Activated CD8-positive, alpha-beta memory T cell treated with anti-CD3 and anti-CD28 coated beads for 36 hours (primary cell): ENCODE results near the gene SLIT3. TPM values are rescaled to one million over a fixed set of nuclear protein-coding genes. Genes with fewer than 3 reads are reported as not detected.

Source experiments
- CTCF ChIA-PET: fragments of 350-600 bp; sonication (Branson Sonifier 250); formaldehyde crosslinking; loops from one replicate; lab custom pipeline; 2021; ENCODE audit warnings: antibody characterized with exemption; lab: Charles Lee
- POLR2A ChIA-PET: fragments of 350-600 bp; sonication (Branson Sonifier 250); formaldehyde crosslinking; loops from one replicate; lab custom pipeline; 2021; ENCODE audit warnings: antibody characterized with exemption; lab: Charles Lee
- total RNA-seq, 2 experiments: library from RNA; stranded (reverse); gene quantifications; one replicate each; pipeline ENCODE4 v1.2.3, GENCODE V29; 2021

Gene SLIT3
- total RNA-seq, 2 experiments from 2014 or later, result 0.50 to 0.76 TPM

DNA sequence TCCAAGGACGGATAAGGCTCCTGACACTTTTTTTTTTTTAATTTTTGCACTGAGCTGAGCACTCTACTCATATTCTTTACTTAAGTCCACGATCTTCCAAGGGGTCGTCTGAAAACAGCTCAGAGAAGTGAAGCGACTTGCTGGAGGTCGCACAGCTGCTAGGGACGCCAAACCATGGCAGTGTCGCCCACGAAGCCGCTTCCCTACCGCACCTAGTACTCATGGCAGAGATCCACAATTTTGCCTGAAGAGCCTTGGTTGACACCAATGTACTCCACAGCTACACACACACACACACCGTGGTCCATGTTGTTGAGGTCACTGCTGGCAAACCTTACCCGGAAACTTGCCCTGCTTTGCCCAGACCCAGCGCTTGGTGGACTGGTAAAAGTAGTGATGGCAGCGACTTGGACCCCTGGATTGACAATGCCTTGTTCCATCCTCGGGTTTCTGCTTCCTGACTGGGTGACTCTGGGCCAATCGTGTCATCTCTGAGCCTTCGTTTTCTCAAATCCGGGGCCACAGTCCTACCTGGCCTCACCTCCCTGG lies 521 bp upstream of the SLIT3 start:
- CTCF ChIA-PET, result interaction anchor here (0.6 kb wide), 1 partner anchor 1049 kb away, joined by 3 read pairs; no protein-coding TSS in a partner anchor
- POLR2A ChIA-PET, result no interaction called here

DNA sequence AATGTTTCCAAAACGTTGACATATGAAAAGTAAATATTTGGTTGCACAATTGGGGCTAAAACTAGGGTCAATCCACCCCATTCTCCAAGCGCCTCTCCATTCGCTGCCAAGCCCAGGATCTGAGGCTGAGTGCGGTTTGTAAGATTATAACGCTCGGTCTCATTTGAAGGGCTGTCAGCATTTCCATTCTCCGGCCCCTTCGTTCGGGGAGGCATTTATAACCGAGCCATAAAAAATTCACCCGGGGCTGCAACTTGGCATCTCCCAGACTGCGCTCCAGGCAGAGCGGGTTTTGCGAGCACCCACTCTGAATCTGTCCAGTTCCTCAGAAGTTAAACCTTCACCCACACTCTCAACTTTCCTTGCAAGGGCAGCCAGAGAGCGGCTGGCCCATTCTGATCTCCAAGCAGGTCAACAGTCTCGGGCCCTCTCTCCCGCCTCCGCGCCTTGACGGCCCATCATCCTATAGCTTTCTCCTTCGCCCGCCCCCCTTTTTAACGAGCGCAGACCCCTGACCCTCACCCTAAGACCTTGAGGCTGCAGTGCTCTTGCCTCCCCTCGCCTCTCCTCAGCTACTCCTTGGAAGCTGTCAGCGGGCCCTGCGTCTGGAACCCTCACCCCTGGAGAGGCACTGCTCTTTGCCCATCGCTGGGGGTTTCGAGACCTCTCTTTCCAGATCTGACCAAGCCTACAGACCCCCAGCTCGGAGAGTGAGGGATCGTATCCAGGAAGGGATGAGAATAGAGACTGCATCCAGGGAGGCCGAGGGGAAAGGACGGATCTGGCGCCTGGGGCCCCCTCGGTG lies 1.1 kb downstream of the SLIT3 start:
- ChIA-PET POLR2A (no interaction called here), CTCF (no interaction called here)

- ChIA-PET POLR2A (no interaction called here), CTCF (no interaction called here)
Measured at GRCh38 chr5:169299191-169299662, 1.7 kb downstream of the SLIT3 start.

DNA sequence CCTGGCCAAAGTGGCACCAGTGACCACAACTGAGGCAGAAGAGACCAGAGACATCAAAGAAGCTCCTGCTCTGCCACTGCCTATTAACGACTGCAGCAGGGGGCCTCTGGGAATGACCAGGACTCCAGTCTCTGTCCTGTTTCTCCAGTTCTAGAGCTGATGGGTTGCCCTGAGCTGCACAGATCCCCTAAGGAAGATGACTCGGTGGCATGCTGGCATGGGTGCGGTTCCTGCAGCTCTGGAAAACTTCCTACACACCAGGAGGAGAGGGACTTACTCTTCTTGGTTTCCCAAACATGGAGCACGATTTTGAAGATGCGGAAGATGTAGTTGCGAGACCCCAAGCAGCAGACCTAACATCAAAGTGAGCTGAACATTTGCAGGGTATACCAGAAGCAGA lies 2.7 kb downstream of the SLIT3 start:
- POLR2A ChIA-PET, result no interaction called here
- CTCF ChIA-PET, result no interaction called here

DNA sequence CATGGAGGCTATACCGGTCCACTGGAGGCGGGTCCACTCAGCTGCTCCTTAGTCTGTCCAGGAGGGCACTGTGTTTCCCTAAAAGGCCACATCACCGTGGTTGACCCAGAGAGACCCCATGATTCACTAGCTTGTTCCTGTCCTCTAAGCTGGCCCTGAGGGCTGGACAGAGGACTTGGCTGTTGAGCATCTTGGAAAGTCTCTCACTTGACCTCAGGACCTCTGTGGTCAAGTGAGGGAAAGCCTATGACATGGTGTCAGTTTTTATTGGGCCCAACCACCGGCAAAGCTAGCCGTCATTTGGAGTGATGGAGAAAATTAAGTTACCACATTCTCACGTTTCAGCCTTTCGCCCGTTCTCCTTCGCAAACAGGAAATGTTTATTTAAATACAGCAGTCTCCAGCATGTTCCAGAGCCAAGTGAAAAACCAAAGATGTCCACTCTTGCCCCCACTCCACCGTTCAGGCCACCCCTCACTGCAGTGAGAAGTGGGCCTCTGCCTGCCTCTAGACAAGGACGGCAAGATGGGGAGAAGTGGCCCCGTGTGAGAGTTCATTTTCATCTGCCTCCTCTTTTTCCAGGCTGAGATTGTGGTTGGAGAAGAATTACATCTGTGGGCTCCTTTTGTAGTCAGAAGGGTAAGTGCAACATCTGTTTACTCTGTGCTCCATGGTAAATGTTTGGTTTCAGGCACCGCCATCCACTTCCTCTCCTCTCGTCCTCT lies 4.4 kb downstream of the SLIT3 start:
- CTCF ChIA-PET, result no interaction called here

DNA sequence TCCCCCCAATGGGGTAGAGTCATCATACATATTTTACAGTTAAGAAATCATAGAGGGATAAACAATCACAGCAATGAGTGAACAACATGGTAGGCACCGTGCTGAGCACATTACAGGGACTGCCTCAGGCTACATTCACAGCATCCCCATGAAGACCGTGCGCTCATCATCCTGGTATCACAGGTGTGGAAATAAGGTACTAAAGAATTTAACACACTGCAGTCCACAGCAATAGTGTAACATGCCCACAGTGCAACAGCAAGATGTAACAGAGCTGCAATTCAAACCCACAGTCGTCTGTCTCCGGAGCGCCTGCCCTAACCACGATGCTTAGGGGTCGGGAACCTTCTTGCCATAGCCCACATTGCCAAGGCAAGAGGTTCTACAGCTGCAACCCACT lies 5.6 kb downstream of the SLIT3 start:
- POLR2A ChIA-PET, result no interaction called here
- CTCF ChIA-PET, result no interaction called here

More for the DNA sequence above, 4.4 kb downstream of the SLIT3 start:
- POLR2A ChIA-PET, result no interaction called here

- ChIA-PET POLR2A (no interaction called here), CTCF (no interaction called here)
Measured at GRCh38 chr5:169294621-169295020, 6.3 kb downstream of the SLIT3 start.

DNA sequence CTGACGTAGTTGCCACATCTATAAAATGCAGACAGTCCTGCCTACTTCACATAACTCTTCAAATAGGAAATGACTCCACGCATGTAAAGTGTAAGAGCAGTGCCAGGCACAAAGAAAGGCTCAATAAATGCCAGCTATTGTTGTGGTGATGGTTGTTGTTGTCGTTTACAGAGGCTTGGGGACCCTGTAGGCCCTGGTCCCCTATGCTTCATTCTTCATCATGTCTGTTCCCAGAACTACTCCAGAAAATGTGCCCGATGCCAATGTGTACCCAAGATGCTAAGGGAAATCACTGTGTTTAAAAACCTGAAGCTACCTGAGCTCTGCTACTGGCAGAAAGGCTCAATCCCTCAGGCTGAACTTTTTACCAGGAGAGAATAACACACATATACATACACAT lies 9.1 kb downstream of the SLIT3 start:
- ChIA-PET CTCF (no interaction called here), POLR2A (no interaction called here)

DNA sequence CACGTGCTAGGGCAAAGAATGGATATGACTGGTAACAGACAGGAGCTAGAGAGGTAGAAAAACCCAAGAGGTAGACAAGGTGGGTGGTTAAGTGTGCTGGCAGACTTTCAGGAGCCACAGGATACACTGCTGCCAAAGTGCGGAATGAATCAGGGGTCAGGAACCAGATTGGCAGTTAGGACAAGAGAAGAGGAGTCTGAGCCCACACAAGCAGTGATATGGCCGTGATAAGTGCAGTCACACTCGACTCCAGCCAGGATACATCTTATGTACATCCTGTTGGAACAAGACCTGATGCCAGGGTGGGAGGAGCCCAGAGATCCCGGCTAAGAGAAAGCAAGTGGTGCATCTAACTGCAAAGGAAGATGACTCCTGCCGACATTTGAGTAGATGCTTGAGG lies 10.0 kb downstream of the SLIT3 start:
- POLR2A ChIA-PET, result no interaction called here
- CTCF ChIA-PET, result no interaction called here

DNA sequence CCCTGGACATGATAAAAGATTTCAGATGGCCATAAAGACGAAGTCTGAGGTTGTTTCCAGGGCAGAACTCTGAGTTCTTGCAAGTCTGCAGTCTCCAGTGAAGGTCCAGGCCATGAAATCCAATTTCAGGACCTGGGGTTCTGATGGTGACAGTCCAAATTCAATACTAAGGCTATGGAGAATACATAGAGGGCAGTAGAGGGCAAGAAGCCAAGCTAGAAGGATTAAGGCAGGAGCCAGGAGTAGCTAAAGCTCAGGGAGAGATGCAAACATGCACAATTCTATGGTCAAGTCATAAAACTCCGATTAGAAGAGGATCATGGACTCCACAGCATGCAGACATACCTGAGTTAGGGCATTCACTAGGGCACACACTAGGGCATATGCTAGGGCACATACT lies 11.4 kb downstream of the SLIT3 start:
- ChIA-PET POLR2A (no interaction called here), CTCF (no interaction called here)

- ChIA-PET POLR2A (no interaction called here), CTCF (no interaction called here)
Measured at GRCh38 chr5:169288066-169288930, 12.6 kb downstream of the SLIT3 start.

DNA sequence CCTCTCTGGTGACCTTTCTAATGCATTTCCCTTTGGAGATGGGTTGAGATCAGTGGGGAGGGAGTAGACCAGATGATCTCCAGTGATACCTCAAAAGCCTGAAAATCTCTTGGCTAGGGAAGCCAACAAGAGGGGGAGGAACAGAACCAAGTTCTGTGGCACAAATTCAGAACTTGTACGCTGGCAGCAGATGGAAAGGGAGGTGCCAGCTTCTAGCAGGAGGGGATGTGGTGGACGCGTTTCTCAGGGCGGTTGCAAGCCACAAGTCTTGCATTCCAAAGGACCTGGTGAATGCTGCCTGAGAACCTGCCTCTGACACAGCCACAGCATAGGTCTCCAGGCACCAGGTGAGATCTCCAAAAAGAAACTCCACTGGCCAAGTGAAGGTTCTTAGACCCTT lies 13.4 kb downstream of the SLIT3 start:
- ChIA-PET CTCF (no interaction called here), POLR2A (no interaction called here)

DNA sequence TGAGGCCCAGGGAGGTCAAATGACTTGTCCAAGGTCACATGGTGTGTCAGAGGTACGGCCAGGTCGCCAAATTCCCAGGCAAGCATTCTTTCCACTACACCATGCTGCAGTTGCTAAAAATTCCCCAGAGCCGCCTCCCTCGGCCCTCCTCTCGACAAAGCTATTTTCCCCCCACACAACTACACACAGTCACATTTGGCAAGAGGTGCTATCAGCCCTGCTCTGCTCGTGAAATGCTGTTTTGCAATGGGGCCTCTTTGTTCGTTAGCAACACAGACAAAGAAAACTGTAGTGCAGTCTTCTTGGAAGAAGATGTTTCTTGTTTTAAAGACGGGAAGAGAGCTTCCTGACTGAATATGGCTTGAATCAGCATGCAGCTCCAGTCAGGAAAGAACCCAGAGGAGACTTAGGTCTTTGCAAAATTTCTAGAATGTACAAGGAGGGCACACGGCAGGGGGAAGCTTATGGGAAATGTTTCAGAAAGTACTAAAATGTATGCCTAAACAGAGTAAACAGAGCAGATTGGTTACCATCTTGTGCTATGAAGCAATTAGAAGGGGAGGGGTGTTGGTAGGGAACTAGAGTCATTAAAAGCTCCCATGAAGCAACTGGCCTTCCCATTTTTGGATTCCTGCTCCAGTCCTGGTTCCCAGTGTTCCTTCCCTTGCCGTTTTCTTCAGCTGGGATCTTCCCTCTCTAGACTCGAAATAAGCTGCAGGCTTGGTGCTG lies 14.2 kb downstream of the SLIT3 start:
- CTCF ChIA-PET, result no interaction called here
- POLR2A ChIA-PET, result no interaction called here

- CTCF ChIA-PET, result no interaction called here
- POLR2A ChIA-PET, result no interaction called here
Measured at GRCh38 chr5:169283887-169284286, 17.1 kb downstream of the SLIT3 start.

DNA sequence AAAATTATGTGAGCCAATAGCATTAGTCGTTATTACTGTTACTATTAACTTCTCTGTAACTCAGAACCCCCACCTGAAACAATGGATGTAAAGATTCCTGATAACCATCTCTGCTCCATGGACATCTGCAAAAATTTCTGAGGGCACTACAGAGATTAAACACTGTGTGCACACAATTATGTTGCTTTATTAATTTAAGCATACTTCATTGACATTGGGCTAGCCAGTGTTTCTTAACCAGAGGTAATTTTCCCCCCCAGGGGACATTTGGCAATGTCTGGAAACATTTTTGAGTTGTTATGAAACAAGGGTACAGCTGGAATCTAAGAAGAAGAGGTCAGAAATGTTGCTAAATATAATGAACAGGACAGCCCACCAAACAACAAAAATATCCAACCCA lies 19.3 kb downstream of the SLIT3 start:
- ChIA-PET POLR2A (no interaction called here), CTCF (no interaction called here)

DNA sequence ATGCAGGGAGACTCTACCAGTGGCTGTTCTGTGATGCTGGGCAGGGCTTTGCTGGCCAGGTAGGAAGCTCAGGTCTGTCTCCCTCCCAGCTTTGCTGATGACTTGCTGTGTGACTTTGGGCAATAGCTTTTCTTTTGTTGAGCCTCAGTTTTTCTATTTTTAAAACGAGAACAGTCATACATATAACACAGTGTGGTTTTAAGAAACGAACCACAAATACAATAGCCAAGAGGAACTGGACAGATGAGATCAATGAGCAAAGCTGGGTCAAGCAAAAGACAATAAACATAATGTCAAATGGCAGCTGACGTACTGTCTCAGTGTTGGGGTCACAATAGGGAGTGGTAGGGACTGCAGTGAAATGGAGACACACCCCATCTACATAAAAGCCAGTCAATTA lies 20.2 kb downstream of the SLIT3 start:
- CTCF ChIA-PET, result no interaction called here
- POLR2A ChIA-PET, result no interaction called here

- CTCF ChIA-PET, result no interaction called here
- POLR2A ChIA-PET, result no interaction called here
Measured at GRCh38 chr5:169280286-169280685, 20.7 kb downstream of the SLIT3 start.

DNA sequence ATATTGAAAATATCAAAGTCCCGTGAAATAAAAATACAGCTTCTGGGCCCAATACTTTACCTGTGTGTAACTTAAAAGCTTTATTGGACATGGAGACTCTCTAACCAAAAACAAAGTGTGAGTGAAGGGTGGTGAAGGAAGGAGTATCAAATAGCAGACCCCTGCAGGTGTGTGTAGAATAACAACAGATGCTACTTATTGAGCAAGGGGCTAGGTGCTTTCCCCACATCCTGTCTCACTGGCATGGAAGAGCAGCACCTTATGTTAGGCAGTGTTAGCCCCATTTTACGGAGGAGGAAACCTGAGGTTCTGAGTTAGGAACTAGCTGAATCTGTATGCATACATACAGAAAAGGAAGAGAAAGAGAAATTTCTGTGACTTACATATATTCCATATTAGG lies 21.8 kb downstream of the SLIT3 start:
- CTCF ChIA-PET, result no interaction called here
- POLR2A ChIA-PET, result no interaction called here

DNA sequence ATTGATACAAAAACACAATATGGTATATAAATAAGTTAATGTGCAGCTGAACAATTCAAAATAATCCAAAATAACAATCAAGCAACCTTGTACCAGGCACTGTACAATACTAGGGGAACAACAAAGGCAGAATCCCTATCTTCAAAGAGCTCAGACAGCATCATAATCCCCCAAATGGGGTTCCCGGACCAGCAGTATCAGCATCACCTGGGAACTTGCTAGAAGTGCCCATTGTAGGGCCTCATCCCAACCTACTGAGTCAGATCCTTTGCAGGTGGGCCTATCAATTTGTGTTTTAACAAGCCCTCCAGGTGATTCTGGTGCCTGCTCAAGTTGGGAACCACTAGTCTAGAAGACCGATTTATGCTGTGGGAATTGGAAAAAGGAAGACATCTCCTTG lies 27.1 kb downstream of the SLIT3 start:
- POLR2A ChIA-PET, result interaction anchor here (0.5 kb wide), 1 partner anchor 189 kb away, joined by 6 read pairs; no protein-coding TSS in a partner anchor
- CTCF ChIA-PET, result no interaction called here
